ENCODE measurements around the gene ETFB. TPM values are rescaled to one million over a fixed set of nuclear protein-coding genes. Genes with fewer than 3 reads are reported as not detected.

Gene ETFB
- total RNA-seq, 2 experiments from 2014 or later: 108 to 132 TPM

DNA sequence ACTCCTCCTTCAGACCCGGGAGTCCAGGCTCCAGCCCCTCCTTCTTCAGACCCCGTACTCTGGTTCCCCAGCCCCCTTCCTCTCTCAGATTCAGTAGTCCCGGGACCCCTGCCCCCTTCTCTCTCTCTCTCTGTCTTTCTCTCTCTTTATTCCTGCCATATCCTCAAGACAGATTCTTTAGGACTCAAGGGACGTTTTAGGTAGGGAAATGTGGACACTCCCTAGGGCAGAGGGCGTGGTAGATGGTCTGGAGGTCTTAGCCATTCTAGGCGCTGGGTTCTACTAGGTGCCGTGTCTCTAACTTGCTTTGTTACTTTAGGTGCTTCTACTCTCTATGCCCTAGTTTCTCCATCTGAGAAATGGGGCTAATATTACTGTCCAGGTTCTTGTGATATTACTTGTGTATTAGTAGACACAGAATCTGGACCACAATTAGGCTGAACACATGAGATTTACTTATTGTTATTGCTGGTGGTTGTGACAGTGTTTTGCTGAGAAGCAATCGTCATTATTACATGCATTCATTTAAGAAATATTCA is 25.0 kb upstream of the ETFB start:
- DNase-seq: no peak
- H3K36me3 Mint-ChIP-seq (ENCODE audit: low read depth): no peaks in the 10 kb centered on the region
- H3K4me1 Mint-ChIP-seq: peaks cover 43% of the 10 kb centered on the region
- POLR2A ChIA-PET: no interaction called here
- H3K27me3 Mint-ChIP-seq: no peaks in the 10 kb centered on the region
- no peaks in the 10 kb centered on the region for H3K9me3 Mint-ChIP-seq
- CTCF ChIA-PET: interaction anchor here (0.7 to 2.0 kb wide), 3 partner anchors 30 to 270 kb away, joined by 3 to 4 read pairs (median 3); no protein-coding TSS in a partner anchor
- no peak overlapping the region for H3K4me3 Mint-ChIP-seq
- peak overlapping the region; percentile 79 for H3K27ac Mint-ChIP-seq

DNA sequence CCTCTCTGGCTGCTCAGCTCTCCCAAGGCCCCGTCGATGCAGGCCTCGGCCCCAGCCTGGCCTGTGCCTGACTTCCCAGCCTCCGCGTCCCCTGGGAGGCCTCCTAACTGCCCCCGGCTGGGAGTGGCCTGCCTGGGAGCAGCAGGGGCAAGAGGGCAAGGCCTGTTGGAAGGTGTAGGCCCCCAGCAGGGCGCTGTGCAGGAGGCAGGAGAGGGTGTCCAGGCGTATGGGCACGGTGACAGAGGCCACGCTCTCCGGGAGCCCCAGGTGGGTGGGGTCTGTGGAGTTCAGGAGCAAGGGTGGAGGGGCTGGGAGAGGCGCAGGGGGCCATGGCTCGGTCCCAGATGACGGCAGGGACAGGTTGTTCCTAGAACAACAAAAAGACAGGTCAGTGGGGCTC is 23.0 kb upstream of the ETFB start:
- no peak for DNase-seq
- H3K4me1 Mint-ChIP-seq: peaks cover 26% of the 10 kb centered on the region
- H3K36me3 Mint-ChIP-seq (ENCODE audit: low read depth): no peaks in the 10 kb centered on the region
- H3K27ac Mint-ChIP-seq: no peak overlapping the region
- ChIA-PET CTCF (interaction anchor here (0.7 to 2.0 kb wide), 2 partner anchors 50 to 136 kb away, joined by 3 to 4 read pairs; no protein-coding TSS in a partner anchor), POLR2A (no interaction called here)
- H3K27me3 Mint-ChIP-seq: no peaks in the 10 kb centered on the region
- no peaks in the 10 kb centered on the region for H3K9me3 Mint-ChIP-seq
- H3K4me3 Mint-ChIP-seq: no peak overlapping the region

DNA sequence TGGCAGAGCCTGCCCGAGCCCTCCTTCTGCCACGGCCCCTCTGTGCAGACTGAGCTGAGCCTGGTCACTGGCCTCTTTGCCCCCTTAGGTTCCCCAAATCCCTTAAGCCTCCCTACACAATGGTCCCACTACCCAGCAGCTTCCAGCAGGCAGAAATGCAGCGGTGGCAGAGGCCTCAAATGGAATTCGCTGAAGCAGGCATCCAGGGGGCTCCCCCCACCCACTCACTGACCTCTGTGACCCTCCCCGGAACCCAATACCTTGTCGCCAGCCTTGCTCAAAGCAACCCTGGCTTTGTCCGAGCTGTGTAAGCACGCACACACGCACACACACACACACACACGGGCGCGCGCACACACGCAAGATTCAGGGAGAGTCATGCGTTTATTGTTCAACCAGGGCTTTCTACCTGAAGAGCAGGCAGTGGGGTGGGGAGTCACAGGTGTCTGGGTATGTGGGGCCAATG is 21.8 kb upstream of the ETFB start, which contains the start of gene LIM2:
TSS of gene LIM2 (minus strand) at position 51 of the 466 bp plus-strand sequence. CDS start 531 bp downstream, outside the sequence.
- no peak for DNase-seq
- Mint-ChIP-seq H3K27ac (peak within 1 kb of the TSS; percentile 33), H3K4me3 (no peak within 1 kb of the TSS)

DNA sequence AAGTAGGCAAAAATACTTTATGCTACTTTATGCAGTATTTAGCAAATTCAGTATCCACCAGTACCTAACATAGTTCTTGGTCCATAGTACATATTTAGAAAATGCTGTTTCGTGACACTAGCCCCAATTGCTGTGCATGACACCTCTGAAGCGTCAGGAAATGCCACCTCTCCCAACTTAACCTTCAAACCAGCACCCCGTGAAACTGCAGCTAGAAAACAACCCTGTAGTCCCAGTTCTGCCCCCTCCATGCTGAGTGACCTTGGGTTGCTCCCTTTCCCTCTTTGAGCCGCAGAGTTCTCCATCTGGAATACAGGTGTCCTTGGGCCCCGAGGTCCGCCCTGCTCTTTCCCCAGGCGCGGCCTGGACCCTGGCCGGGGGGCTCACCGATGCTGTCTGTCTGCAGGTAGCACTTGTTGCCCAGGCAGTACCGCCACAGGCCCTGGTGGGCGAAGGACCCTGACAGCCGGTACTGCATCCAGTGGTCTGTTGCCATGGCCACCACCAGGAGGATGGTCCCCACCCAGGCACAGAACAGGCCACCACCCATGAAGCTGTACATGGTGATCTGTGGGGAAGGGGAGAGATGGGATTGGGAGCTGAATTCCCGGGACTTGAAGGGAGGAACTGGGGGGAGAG is 20.8 kb upstream of the ETFB start:
- H3K4me3 Mint-ChIP-seq: no peak overlapping the region
- H3K4me1 Mint-ChIP-seq: peaks cover 15% of the 10 kb centered on the region
- peak overlapping the region; percentile 33 for H3K27ac Mint-ChIP-seq
- POLR2A ChIA-PET: no interaction called here
- CTCF ChIA-PET: interaction anchor here (2.1 kb wide), 1 partner anchor 9 kb away, joined by 14 read pairs; no protein-coding TSS in a partner anchor
- H3K9me3 Mint-ChIP-seq: no peaks in the 10 kb centered on the region
- H3K27me3 Mint-ChIP-seq: no peaks in the 10 kb centered on the region
- no peaks in the 10 kb centered on the region for H3K36me3 Mint-ChIP-seq (ENCODE audit: low read depth)
- no peak for DNase-seq

More for the DNA sequence above, 21.8 kb upstream of the ETFB start, which contains the start of gene LIM2:
- ChIA-PET POLR2A (no interaction called here), CTCF (interaction anchor here (2.1 kb wide), 1 partner anchor 10 kb away, joined by 14 read pairs; no protein-coding TSS in a partner anchor)
- H3K4me1 Mint-ChIP-seq: peaks cover 18% of the 10 kb centered on the region
- H3K9me3 Mint-ChIP-seq: no peaks in the 10 kb centered on the region
- H3K27me3 Mint-ChIP-seq: no peaks in the 10 kb centered on the region
- no peaks in the 10 kb centered on the region for H3K36me3 Mint-ChIP-seq (ENCODE audit: low read depth)

DNA sequence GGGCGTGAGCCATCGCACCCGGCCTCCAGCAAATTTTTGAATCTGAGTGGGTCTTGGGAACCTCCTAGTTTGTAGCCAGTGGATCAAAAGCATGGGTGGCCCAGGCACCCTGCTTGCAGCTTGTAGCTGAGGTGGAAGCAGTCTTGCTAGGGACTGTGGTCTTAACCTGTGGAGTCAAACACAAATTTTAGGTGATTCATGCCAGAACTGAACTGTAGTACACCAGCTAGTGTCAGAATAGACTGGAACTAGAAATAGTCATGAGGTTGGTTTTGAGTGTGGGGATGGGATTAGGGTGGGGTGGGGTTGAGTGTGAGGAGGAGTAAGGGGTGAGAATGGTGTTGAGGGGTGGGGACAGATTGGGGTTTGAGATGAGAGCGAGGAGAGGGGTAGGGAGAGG is 15.8 kb upstream of the ETFB start:
- DNase-seq: no peak
- ChIA-PET POLR2A (no interaction called here), CTCF (interaction anchor here (1.1 kb wide), 1 partner anchor 9 kb away, joined by 6 read pairs; the partner anchor contains the start of gene NKG7)
- Mint-ChIP-seq H3K36me3 (ENCODE audit: low read depth) (no peaks in the 10 kb centered on the region), H3K9me3 (peaks cover 5% of the 10 kb centered on the region), H3K27ac (no peak overlapping the region), H3K27me3 (no peaks in the 10 kb centered on the region), H3K4me3 (no peak overlapping the region), H3K4me1 (peaks cover 27% of the 10 kb centered on the region)

DNA sequence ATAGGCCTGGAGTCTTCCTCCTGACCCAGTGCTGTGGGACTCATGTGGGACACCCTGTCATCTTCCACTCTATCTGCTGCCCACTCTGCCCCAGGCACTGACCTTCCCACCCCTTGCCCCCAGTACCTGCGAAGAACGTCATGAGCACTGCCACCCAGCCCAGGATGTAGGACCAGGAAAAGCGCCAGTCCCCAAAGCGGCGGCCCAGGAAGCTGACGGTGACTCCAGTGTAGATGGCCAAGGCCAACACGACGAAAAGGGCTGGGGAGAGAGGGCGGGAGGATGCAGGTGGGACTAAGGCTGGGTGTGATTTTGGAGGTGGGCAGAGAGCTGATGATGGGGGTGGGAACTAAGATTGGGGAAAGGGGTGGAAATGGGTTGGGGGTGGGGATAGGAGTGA is 14.2 kb upstream of the ETFB start:
- Mint-ChIP-seq H3K9me3 (peaks cover 5% of the 10 kb centered on the region), H3K4me1 (peaks cover 39% of the 10 kb centered on the region), H3K36me3 (ENCODE audit: low read depth) (no peaks in the 10 kb centered on the region), H3K4me3 (no peak overlapping the region), H3K27me3 (no peaks in the 10 kb centered on the region), H3K27ac (peak overlapping the region; percentile 36)
- ChIA-PET POLR2A (no interaction called here), CTCF (no interaction called here)
- no peak for DNase-seq

DNA sequence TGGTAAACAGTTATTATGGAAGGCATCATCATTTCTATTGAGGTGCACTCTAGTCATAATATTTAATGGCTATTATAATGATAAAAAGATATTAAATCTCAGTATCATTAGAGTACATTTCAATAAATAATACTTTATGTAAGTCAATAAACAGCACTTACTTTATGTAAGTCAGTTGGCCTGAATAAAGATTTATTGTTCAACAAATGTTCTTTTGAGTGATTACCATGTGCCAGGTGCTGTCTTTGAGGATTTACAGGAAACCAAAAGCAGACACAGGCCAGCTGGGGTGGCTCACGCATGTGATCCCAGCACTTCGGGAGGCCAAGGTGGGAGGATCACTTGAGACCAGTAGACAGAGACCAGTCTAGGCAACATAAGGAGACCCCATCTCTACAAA is 11.2 kb upstream of the ETFB start:
- CTCF ChIA-PET: interaction anchor here (2.6 kb wide), 1 partner anchor 10 kb away, joined by 14 read pairs; the partner anchor contains the start of gene LIM2
- no peak for DNase-seq
- POLR2A ChIA-PET: no interaction called here
- Mint-ChIP-seq H3K36me3 (ENCODE audit: low read depth) (peaks cover 6% of the 10 kb centered on the region), H3K27me3 (no peaks in the 10 kb centered on the region), H3K9me3 (peaks cover 9% of the 10 kb centered on the region), H3K4me3 (no peak overlapping the region), H3K27ac (no peak overlapping the region), H3K4me1 (peaks cover 69% of the 10 kb centered on the region)

DNA sequence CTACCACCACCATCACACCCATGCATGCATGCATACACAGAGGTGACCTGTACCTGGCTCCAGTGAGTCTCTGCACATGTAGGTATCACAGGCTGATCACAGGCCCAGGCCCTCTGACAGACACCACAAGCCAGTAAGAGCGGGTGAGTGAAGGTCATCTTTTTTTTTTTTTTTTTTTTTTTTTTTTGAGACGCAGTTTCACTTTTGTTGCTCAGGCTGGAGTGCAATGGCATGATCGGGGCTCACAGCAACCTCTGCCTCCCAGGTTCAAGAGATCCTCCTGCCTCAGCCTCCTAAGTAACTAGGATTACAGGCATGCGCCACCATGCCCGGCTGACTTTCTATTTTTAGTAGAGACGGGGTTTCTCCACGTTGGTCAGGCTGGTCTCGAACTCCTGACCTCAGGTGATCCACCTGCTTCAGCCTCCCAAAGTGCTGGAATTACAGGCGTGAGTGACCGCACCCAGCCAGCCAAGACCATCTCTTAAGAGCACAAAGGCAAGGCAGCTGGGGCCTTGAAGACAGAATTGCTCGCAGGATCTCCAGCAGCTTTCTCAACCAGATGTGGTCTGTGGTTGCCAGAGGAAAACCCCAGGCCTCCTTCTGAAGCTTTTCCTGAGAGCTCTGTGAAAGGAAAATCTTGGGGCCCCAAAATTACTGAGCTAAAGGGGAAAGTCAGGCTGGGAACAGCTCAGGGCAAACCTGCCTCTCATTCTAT is 9.5 kb upstream of the ETFB start:
- peak; percentile 48 for DNase-seq
- H3K4me1 Mint-ChIP-seq: peaks cover 78% of the 10 kb centered on the region
- peak overlapping the region; percentile 85 for H3K27ac Mint-ChIP-seq
- peak overlapping the region; percentile 54 for H3K4me3 Mint-ChIP-seq
- H3K27me3 Mint-ChIP-seq: no peaks in the 10 kb centered on the region
- H3K36me3 Mint-ChIP-seq (ENCODE audit: low read depth): peaks cover 6% of the 10 kb centered on the region
- CTCF ChIA-PET: no interaction called here
- peaks cover 4% of the 10 kb centered on the region for H3K9me3 Mint-ChIP-seq
- POLR2A ChIA-PET: no interaction called here

DNA sequence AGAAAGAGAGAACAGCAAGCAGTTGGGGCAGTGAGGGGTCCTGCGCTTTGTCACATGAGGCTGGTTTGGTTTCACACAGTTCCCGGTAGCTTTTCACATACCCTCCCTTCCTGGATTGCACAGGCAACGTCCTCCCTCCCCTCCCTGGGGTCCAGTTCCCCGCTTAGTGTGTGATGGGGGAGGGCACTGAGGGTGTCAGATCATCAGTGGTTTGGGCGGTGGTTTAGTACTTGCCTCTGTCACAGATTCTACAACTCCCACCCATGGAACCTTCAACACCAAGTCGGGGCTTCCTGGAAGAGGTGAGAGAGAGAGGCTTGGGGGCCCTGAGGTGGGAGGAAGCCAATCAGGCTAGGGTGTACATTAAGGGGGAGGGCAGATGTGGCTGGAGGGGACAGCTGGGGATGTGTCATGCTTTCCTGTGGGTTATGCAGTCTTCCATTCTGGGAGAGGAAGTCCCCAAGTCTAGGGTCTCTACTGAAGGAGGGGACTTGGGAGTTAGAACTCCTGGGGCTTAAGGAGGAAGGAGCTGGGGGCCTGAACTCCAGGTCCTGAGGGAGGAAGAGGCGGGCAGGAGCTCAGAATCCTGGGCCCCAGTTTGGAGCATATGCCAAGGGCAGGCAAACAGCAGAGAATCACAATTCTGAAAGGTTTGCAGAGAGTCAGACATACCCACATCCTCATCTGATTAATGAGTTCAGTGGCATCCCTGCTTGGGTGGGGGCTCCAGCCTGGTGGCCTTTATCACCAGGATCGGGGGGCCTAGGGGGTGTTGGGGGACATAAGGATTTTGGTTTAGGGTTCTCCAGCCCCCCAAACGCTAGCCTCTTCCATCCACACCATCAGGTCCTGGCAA is 6.7 kb upstream of the ETFB start, which contains the start of gene NKG7:
TSS of gene NKG7 (minus strand) at position 6 of the 856 bp plus-strand sequence. CDS start 119 bp downstream, outside the sequence.
- Mint-ChIP-seq H3K27me3 (no peaks in the 10 kb centered on the region), H3K9me3 (peaks cover 4% of the 10 kb centered on the region), H3K36me3 (ENCODE audit: low read depth) (peaks cover 9% of the 10 kb centered on the region), H3K4me3 (peak within 1 kb of the TSS; percentile 69), H3K27ac (peak within 1 kb of the TSS; percentile 95), H3K4me1 (peaks cover 79% of the 10 kb centered on the region)
- ChIA-PET CTCF (interaction anchor here (1.1 to 1.9 kb wide), 3 partner anchors 8 to 33 kb away, joined by 3 to 6 read pairs (median 4); no protein-coding TSS in a partner anchor), POLR2A (interaction anchor here (1.0 kb wide), 2 partner anchors 21 to 55 kb away, joined by 3 read pairs; no protein-coding TSS in a partner anchor)
- DNase-seq: peak; percentile 71

DNA sequence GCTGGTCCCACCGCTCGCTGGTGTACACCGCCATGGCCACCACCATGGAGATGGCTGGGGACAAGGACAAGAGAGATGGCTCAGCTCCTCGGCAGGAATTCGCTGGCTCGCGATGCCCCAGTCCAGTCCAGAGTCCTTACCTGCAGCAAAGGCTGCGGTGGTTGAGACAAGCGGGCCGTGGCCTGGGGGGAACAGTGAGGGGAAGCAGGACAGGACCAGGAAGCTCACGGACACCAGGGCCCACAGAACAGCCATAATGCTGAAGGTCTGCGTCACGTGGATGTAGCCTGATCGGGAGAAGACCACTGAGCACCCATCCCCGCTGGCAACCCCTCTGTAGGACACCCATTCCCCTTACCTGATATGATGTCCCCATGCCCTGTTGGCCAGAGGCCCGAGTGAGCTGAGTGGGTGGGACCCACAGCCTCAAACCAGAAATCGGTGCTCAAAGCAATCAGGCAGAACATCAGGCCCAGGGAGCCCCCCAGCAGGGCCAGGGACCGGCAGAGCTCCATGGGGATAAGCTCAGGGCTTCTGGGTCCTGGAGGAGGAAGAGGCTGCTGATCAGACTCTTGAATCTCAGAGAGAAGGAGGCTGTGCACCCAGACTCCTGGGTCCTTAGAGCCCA is 5.9 kb upstream of the ETFB start:
- H3K27me3 Mint-ChIP-seq: no peaks in the 10 kb centered on the region
- DNase-seq: no peak
- ChIA-PET CTCF (interaction anchor here (1.1 to 1.9 kb wide), 3 partner anchors 9 to 34 kb away, joined by 3 to 6 read pairs (median 4); no protein-coding TSS in a partner anchor), POLR2A (no interaction called here)
- peak overlapping the region; percentile 69 for H3K4me3 Mint-ChIP-seq
- peaks cover 9% of the 10 kb centered on the region for H3K36me3 Mint-ChIP-seq (ENCODE audit: low read depth)
- peaks cover 85% of the 10 kb centered on the region for H3K4me1 Mint-ChIP-seq
- peak overlapping the region; percentile 95 for H3K27ac Mint-ChIP-seq
- H3K9me3 Mint-ChIP-seq: peaks cover 4% of the 10 kb centered on the region

DNA sequence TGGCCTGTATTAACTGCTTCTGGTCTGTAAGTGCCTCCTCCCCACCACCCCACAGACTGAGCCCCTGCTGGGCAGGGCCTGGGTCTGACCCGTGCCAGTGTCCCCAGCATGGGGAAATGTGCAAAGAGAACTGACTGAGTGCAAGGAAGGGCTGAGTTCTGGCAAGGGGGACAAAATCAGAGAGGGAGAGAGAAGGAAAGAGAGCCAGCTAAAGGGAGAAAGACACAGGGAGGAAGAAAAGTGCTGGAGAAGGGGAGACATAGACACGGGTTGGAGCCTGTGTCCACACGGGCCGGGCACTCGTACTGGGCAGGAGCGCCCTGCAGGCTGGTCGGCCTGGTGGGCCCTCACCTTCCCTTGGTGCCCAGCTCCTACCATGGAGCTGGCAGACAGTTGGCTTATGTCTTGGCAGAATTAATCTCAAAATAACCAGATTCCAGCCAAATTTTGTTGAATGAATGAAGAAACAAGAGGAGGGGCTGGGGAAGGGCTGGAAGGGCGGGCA is 5.0 kb upstream of the ETFB start:
- no peaks in the 10 kb centered on the region for H3K27me3 Mint-ChIP-seq

More for the DNA sequence above, 5.0 kb upstream of the ETFB start:
- Mint-ChIP-seq H3K27ac (peak overlapping the region; percentile 95), H3K4me1 (peaks cover 84% of the 10 kb centered on the region), H3K4me3 (peak overlapping the region; percentile 69), H3K36me3 (ENCODE audit: low read depth) (peaks cover 9% of the 10 kb centered on the region), H3K9me3 (peaks cover 4% of the 10 kb centered on the region)
- no peak for DNase-seq
- ChIA-PET CTCF (interaction anchor here (0.6 to 1.3 kb wide), 2 partner anchors 32 to 66 kb away, joined by 3 read pairs; no protein-coding TSS in a partner anchor), POLR2A (no interaction called here)
